Calu3 (cell line): ENCODE data around the gene RAB28. TPM values are rescaled to one million over a fixed set of nuclear protein-coding genes. Genes with fewer than 3 reads are reported as not detected.

ENCODE experiments used
- BruUV-seq: library from RNA; stranded (reverse); fragments of 400-500 nt; replicated peaks from 2 replicates; lab custom pipeline; 2021; lab: Mats Ljungman, UMichigan
- CTCF ChIA-PET: fragments of 300-600 bp; sonication (Branson Sonifier 250); formaldehyde crosslinking; loops from one replicate; lab custom pipeline; 2022; ENCODE audit warnings: antibody characterized with exemption; lab: Charles Lee
- DNase-seq: peaks from one replicate; pipeline ENCODE4 v3.0.0; 2022
- H3K27ac Mint-ChIP-seq: one replicate; pipeline ENCODE4 v1.8.0; 2022; ENCODE audit warnings: mixed read lengths; ENCODE audit not compliant: unreplicated experiment
- H3K27me3 Mint-ChIP-seq: one replicate; pipeline ENCODE4 v1.8.0; 2022; ENCODE audit warnings: mixed read lengths; ENCODE audit not compliant: unreplicated experiment
- H3K36me3 Mint-ChIP-seq: one replicate; pipeline ENCODE4 v1.8.0; 2022; ENCODE audit warnings: mild to moderate bottlenecking, moderate library complexity, mixed read lengths; ENCODE audit not compliant: insufficient read depth, unreplicated experiment
- H3K4me1 Mint-ChIP-seq: one replicate; pipeline ENCODE4 v1.8.0; 2022; ENCODE audit warnings: mild to moderate bottlenecking, low read depth, mixed read lengths; ENCODE audit not compliant: unreplicated experiment
- H3K4me3 Mint-ChIP-seq: one replicate; pipeline ENCODE4 v1.8.0; 2022; ENCODE audit warnings: mild to moderate bottlenecking, low read depth, moderate library complexity, mixed read lengths; ENCODE audit not compliant: unreplicated experiment
- H3K9me3 Mint-ChIP-seq: one replicate; pipeline ENCODE4 v1.8.0; 2022; ENCODE audit warnings: low read depth, mixed read lengths; ENCODE audit not compliant: unreplicated experiment
- intact Hi-C: fragments of 100-400 bp; cut with micrococcal nuclease; formaldehyde crosslinking; loops from one replicate; pipeline ENCODE4 v1.10.0; 2022; ENCODE audit not compliant: unreplicated experiment
- total RNA-seq: library from RNA; stranded (reverse); gene quantifications from 2 replicates; pipeline ENCODE4 v1.2.3, GENCODE V29; 2022
- TF ChIP-seq, protein P1 (sequence below): fragments of 200-600 bp; IDR thresholded peaks from one replicate; pipeline ENCODE4 v1.8.0; 2022; ENCODE audit warnings: antibody characterized with exemption; ENCODE audit not compliant: unreplicated experiment

RAB28 gene
- total RNA-seq, 1 experiment from 2014 or later, result 10.6 TPM

DNA sequence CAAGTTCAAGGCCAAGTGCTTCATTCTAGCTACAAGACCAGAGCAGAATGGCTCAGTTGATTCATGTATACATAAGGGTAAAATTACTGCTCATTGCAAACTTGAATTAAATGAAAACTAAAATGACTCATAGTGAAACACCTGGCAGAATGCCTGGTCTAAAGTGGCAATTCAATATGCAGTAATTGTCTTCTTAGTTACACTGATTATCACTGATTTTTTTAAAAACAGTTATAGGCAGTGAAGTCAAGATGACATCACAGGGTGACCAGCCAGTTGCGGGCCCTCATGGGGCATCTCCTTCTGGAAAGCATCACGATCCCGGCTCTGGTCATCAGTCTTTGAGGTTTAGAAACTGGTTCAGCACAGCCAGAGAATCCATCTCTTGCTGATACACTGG, 154.2 kb downstream of the RAB28 start:
- no peaks in the 10 kb centered on the region for H3K4me1 Mint-ChIP-seq
- CTCF ChIA-PET, result no interaction called here

DNA sequence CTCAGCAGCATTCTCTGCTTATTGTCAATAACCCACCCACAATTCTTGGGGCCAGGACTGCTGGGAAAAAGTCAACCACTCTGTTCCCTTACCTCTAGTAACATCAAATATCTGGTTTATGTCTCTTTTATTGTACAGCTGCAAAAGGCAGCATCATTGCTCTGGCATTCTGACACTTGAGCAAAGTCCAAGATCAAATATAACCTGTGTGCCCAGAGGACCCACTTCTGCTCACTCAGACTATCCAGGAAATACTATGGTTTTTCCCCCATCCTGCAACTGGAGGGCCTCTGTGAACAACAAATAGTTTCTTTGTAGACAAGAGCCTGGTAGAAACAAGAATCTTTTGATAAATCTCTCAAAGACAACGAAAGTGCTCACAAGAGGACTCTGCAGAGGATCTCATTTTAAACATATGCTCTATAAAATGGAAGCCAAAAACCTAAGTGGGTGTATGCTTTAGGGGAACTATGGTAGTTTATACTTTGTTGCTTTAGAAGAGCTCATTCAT, 154.7 kb downstream of the RAB28 start:
- CTCF ChIA-PET, result no interaction called here
- Mint-ChIP-seq H3K36me3 (no peaks in the 10 kb centered on the region), H3K27ac (no peak overlapping the region), H3K4me1 (no peaks in the 10 kb centered on the region), H3K27me3 (no peaks in the 10 kb centered on the region), H3K9me3 (peaks cover 2% of the 10 kb centered on the region), H3K4me3 (no peak overlapping the region)
- TF ChIP-seq, protein P1, sequence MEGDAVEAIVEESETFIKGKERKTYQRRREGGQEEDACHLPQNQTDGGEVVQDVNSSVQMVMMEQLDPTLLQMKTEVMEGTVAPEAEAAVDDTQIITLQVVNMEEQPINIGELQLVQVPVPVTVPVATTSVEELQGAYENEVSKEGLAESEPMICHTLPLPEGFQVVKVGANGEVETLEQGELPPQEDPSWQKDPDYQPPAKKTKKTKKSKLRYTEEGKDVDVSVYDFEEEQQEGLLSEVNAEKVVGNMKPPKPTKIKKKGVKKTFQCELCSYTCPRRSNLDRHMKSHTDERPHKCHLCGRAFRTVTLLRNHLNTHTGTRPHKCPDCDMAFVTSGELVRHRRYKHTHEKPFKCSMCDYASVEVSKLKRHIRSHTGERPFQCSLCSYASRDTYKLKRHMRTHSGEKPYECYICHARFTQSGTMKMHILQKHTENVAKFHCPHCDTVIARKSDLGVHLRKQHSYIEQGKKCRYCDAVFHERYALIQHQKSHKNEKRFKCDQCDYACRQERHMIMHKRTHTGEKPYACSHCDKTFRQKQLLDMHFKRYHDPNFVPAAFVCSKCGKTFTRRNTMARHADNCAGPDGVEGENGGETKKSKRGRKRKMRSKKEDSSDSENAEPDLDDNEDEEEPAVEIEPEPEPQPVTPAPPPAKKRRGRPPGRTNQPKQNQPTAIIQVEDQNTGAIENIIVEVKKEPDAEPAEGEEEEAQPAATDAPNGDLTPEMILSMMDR, result no peak
- no peak for DNase-seq
- no TSS peak for BruUV-seq
- intact Hi-C loops, result no loop called here

More for the DNA sequence above, 154.2 kb downstream of the RAB28 start:
- H3K4me3 Mint-ChIP-seq, result no peak overlapping the region
- no TSS peak for BruUV-seq
- peaks cover 2% of the 10 kb centered on the region for H3K9me3 Mint-ChIP-seq
- TF ChIP-seq, protein P1, result no peak
- no peaks in the 10 kb centered on the region for H3K36me3 Mint-ChIP-seq
- no peak overlapping the region for H3K27ac Mint-ChIP-seq
- H3K27me3 Mint-ChIP-seq, result no peaks in the 10 kb centered on the region
- intact Hi-C loops, result no loop called here
- no peak for DNase-seq

DNA sequence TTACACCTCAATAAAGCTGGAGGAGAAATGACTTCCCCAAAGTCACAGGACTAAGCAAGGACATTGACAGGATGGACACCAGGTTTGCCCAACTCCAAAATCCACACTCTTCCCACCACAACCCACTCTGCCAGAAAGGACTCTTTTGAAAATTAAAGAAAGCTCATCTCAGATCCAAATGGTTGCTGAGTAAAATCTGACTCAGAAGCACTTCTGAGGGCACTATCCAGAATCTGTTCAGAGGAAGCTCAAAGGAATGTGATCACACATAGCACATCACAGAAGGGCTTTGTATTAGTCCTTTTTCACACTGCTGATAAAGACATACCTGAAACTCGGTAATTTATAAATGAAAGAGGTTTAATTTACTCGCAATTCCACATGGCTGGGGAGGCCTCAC, 155.5 kb downstream of the RAB28 start:
- no peaks in the 10 kb centered on the region for H3K27me3 Mint-ChIP-seq
- CTCF ChIA-PET, result no interaction called here
- no peaks in the 10 kb centered on the region for H3K4me1 Mint-ChIP-seq
- BruUV-seq, result no TSS peak
- intact Hi-C loops, result no loop called here
- no peak overlapping the region for H3K27ac Mint-ChIP-seq
- no peak for DNase-seq
- H3K4me3 Mint-ChIP-seq, result no peak overlapping the region
- TF ChIP-seq, protein P1, result no peak
- peaks cover 2% of the 10 kb centered on the region for H3K9me3 Mint-ChIP-seq
- H3K36me3 Mint-ChIP-seq, result no peaks in the 10 kb centered on the region

DNA sequence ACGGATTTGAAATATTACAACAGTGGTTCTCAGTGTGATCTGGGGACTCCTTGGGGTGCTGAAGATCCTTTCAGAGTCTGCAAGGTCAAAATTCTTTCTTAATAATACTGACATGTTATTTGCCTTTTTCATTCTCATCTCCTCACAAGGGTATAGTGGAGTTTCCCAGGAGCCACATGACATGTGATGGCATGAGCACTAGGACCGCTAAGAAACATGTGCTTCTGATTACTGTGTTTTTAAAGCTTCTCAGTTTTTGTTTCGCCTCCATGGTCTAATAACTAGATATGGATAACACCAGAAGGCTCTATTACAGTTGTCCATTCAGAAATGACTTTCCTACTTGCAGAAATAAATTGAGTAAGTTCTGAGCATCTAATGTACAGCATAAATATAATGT, 156.1 kb downstream of the RAB28 start:
- H3K4me1 Mint-ChIP-seq, result no peaks in the 10 kb centered on the region
- H3K4me3 Mint-ChIP-seq, result no peak overlapping the region
- no peaks in the 10 kb centered on the region for H3K27me3 Mint-ChIP-seq
- H3K9me3 Mint-ChIP-seq, result peaks cover 2% of the 10 kb centered on the region
- no TSS peak for BruUV-seq
- DNase-seq, result no peak
- no peaks in the 10 kb centered on the region for H3K36me3 Mint-ChIP-seq
- CTCF ChIA-PET, result no interaction called here
- TF ChIP-seq, protein P1, result no peak
- no peak overlapping the region for H3K27ac Mint-ChIP-seq
- intact Hi-C loops, result no loop called here
